ENCODE results near the gene MLLT1.
A peak's percentile ranks its signal among the peaks of the same experiment; 100 is the strongest.

The MLLT1 gene

DNA sequence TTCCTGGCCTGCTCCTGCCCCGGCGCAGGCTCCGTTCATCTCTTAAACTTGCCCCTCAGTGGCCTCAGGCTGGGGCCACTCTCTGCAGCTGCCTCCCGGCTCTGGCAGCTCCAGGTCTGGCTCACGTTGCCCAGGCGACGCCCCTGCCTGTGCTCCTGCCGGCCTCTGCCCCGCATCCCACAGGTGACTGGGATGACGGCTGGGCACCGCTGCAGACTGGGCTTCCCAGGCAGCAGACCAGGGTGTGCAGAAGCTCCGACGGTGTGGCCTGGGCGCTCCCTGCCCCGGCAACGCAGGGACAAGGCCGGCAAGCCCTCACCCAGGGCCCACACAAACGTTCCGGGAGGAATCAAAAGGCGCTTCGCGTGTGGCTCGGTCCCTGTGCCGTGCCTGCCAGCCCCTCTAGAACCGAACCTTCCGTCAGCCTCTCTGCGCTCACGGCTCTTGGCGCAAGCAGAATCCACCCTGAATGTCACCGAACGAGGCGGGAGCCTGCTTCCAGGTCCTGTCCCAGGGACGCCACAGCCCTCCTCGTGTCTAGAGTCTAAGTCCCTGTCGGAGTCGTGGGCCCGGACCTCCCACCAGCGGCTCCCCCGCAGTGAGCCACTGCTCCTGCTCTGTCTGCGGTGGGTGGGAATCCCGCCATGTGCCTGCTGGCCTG is 64.8 kb downstream of the MLLT1 start:
- peaks cover 21 to 88% (median 61%) of the 10 kb centered on the region in 11 experiments for H3K36me3 ChIP-seq
- no peak overlapping the region for H3K27ac ChIP-seq
- no peaks in the 10 kb centered on the region for H3K9me3 ChIP-seq (replicated peaks in 1 of 11)
- H3K4me3 ChIP-seq, result no peak overlapping the region
- no peak overlapping the region for H3K4me2 ChIP-seq
- H3K9ac ChIP-seq, result 0 out of 22 replicates have a peak overlapping the region, but pooled peaks of 1 of the 11 experiments have one; percentile 24
- peaks cover 11 to 69% (median 29%) of the 10 kb centered on the region in 11 experiments; a peak in 21 of 22 replicates for H4K20me1 ChIP-seq
- no peak for TF ChIP-seq Cebpa-rat (IDR thresholded peaks at IDR 0.05)
- peaks cover 14 to 37% (median 35%) of the 10 kb centered on the region in 10 experiments; a peak in 19 of 20 replicates for H3K4me1 ChIP-seq
- no peaks in the 10 kb centered on the region for H3K27me3 ChIP-seq

DNA sequence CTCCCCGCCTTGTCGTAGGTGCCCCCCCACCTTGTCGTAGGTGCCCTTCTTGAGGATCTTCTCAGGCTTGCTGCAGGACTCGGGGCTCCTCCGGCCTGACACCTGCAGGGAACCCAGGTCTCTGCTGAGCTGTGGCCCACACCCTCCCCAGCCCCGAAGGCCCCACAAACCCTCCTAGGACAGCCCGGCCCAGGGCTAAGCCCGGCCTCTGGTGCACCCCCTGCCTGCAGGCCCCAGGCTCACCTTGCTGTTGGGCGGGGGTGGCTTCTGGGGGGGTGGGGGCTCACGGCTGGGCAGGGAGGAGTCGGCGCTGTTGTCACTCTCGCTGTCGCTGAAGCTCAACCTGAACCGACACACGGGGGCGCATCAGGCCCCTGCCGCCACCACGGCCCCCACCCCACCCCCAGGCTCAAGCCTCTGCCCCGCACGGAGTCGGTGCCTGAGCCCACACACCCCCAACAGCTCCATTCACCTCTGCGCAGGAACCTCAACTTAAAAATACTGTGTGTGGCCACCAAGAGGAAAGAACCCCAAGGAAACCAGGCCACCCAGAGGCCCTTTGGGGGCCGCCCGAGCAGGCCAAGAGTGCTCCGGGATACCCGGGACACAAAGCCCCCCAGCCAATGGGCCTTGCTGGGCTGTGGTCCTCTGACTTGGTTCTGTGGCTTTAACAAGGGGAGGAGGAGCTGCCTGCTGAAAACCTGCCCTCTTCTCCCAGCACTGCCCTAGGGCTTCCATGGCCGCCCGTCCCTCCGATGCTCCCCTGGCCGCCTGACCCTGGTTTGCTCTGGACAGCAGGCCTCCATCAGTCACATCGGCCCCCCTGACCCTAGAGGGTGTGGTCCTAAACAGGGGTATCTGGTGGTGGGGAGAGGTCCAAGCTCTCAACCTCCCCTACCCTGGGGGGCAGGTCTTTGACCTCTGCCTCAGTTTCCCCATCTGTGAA is 65.8 kb downstream of the MLLT1 start:
- Histone ChIP-seq H3K4me3 (no peak overlapping the region), H3K4me1 (peaks cover 14 to 37% (median 25%) of the 10 kb centered on the region in 10 experiments; a peak in 19 of 20 replicates), H3K27me3 (no peaks in the 10 kb centered on the region), H3K4me2 (no peak overlapping the region), H3K36me3 (peaks cover 15 to 77% (median 51%) of the 10 kb centered on the region in 11 experiments), H4K20me1 (peaks cover 4 to 58% (median 18%) of the 10 kb centered on the region in 11 experiments; a peak in 20 of 22 replicates), H3K9ac (no peak overlapping the region), H3K9me3 (replicated peaks in 1 of 11) (no peaks in the 10 kb centered on the region), H3K27ac (no peak overlapping the region)
- no peak for TF ChIP-seq Cebpa-rat (IDR thresholded peaks at IDR 0.05)

DNA sequence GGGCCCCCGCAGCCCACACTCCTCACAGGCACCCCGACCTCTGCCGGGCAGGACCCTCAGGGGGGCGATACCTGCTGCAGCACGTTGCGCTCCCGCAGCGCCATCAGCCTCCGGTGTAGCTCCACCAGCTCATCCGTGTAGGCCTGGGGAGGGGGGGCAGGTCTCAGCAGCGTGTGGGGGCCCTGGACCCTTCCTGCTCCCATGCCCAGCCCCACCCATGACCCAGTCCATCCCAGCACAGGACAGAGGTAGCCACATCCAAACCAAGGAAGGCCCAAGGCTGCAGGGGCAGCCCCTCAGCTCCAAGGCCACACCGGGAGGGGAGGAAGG is 66.5 kb downstream of the MLLT1 start:
- Histone ChIP-seq H3K27me3 (no peaks in the 10 kb centered on the region), H3K36me3 (peaks cover 15 to 72% (median 50%) of the 10 kb centered on the region in 11 experiments), H3K9me3 (replicated peaks in 1 of 11) (no peaks in the 10 kb centered on the region), H3K4me3 (no peak overlapping the region), H3K4me1 (peaks cover 11 to 34% (median 21%) of the 10 kb centered on the region in 10 experiments; a peak in 19 of 20 replicates), H3K27ac (no peak overlapping the region), H3K4me2 (no peak overlapping the region), H4K20me1 (peaks cover 0 to 51% (median 12%) of the 10 kb centered on the region in 11 experiments; a peak in 16 of 22 replicates), H3K9ac (no peak overlapping the region)
- no peak for TF ChIP-seq Cebpa-rat (IDR thresholded peaks at IDR 0.05)

DNA sequence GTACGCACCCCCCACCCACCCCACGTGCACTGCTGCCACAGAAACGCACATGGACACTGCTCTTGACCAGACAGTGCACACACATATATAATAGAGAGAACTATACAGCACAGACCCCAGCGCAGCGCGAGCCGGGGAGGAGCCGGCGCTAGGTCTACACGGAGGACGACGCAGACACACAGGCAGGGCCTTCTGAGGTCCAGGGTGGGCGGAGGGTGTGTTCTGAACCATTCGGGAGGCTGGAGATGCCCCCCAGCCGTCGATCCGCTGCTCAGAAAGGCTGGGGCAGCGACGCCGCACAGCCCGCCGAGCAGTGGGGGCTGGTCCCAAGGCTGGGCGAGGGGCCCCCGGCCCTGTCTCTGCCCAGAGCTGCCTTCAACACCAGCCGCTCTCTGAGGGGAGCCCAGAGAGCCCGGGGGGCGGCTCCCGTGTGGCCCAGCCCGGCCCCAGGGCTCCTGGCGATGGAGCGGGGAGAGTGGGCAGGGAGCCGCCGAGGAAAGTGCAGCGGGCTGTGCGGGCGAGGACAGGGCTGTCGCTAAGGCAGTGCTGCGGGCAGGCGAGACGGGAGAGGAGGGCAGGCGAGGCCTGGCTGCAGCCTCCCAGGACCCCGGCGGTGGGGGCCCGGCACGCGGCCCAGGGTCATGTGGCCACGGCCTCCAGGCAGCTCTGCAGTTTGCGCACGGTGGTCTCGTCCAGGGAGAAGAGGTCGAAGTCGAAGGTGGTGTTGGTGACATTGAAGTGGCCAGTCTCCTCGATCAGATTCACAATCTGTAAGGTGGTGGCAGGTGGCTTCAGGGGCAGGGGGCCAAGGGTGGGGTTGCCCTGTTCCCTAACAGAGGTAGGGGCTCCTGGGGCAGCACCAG is 67.1 kb downstream of the MLLT1 start:
- H4K20me1 ChIP-seq, result peaks cover 0 to 45% (median 6%) of the 10 kb centered on the region in 11 experiments; a peak in 13 of 22 replicates

DNA sequence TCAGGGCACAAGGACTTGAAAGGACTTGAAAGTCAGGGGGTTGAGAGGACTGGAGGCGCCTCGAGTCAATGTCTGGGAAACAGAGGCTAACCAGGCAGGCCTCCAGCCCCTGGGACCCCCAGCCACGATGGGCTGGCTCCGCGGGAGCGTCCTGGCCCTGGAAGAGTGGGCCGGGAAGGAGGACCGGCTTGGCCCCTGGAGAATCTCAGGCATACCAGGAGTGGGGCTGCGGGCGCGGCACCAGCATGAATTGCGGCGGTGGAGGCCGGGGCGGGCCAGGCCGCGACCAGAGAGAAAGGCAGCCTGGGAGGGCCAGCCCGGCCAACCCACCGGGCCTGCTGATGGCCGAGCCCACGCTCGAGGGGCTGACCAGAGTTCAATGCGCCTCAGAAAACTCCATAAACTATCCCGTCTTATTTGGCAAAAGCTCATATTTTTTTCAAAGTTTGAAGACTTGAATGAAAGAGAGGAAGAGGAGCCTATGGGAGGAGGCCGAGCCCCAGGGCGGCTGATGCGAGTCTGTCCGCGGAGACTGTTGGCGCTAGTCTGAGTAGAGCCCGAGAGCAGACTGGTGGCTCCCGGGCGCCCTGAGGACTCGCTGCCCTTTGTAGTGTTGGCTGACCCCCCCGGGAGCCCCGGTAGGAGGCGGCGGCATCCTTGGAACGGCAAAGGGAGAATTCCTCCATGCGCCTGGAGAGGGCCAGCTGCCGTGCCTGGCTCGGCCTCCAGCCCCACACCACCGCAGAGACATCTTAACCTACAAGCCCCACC is 68.0 kb downstream of the MLLT1 start:
- Histone ChIP-seq H3K4me1 (peaks cover 11 to 32% (median 21%) of the 10 kb centered on the region in 10 experiments; a peak in 19 of 20 replicates), H3K27me3 (no peaks in the 10 kb centered on the region), H3K9ac (peak overlapping the region in 7 of 11 experiments; percentile 24 to 71 (median 39); a peak in 8 of 22 replicates), H3K9me3 (replicated peaks in 1 of 11) (no peaks in the 10 kb centered on the region), H3K36me3 (peaks cover 8 to 58% (median 45%) of the 10 kb centered on the region in 11 experiments), H3K27ac (peak overlapping the region in 6 of 11 experiments; percentile 54 to 76 (median 64); a peak in 11 of 22 replicates), H3K4me3 (no peak overlapping the region), H4K20me1 (peaks cover 0 to 40% (median 0%) of the 10 kb centered on the region in 11 experiments; a peak in 8 of 22 replicates), H3K4me2 (peak overlapping the region in 8 of 11 experiments; percentile 59 to 86 (median 70); a peak in 16 of 22 replicates)
- no peak for TF ChIP-seq Cebpa-rat (IDR thresholded peaks at IDR 0.05)

More for the DNA sequence above, 67.1 kb downstream of the MLLT1 start:
- H3K4me2 ChIP-seq, result no peak overlapping the region
- H3K27me3 ChIP-seq, result no peaks in the 10 kb centered on the region
- peaks cover 13 to 66% (median 50%) of the 10 kb centered on the region in 11 experiments for H3K36me3 ChIP-seq
- H3K9ac ChIP-seq, result no peak overlapping the region
- no peaks in the 10 kb centered on the region for H3K9me3 ChIP-seq (replicated peaks in 1 of 11)
- no peak for TF ChIP-seq Cebpa-rat (IDR thresholded peaks at IDR 0.05)
- H3K27ac ChIP-seq, result no peak overlapping the region; a peak in 1 of 22 replicates
- no peak overlapping the region for H3K4me3 ChIP-seq
- H3K4me1 ChIP-seq, result peaks cover 11 to 32% (median 21%) of the 10 kb centered on the region in 10 experiments; a peak in 19 of 20 replicates

DNA sequence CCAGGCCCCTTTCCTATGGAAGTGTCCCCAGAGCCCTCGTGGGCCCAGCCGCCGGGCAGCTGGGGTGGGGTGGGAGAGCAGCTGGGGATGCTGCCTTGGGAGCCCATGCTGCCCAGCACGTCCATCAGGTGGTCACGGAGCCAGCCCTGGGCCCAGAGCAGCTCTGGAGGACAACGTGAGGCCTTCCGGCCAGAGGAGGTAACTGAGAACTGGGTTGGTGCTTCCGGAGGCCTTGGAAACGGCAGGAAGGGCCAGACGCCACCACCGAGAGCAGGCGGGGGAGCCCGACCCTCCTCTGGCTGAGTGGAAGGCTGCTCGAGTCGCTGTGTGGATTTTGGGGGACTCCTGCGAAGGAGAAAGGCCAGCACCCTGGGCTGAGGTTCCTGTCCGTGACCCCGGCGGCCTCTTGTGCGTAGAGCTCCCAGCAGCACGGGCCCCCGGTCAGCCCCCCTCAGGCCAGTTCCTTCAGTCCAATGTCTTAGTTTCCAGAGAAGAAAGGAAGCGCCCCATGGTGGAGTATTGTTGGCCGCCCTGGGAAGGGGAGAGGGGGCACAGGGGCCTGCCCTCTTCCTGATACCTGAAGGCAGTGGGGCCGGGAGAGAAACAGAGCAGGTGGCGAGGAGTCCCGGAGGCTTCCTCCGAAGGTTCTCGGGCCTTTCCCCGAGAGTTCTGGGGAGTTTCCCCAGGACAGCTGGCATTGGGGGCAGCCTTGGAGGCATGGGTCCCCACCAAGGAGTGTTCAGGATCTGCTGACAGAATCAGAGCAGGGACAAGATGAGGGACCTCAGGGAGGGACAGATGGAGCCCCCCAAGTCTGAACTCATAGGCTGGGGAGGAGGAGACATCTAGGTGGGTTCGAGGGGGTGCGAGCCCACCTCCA is 68.8 kb downstream of the MLLT1 start:
- Histone ChIP-seq H3K9ac (peak overlapping the region in 10 of 11 experiments; percentile 26 to 71 (median 48); a peak in 14 of 22 replicates), H3K4me2 (peak overlapping the region; percentile 9 to 86 (median 69); a peak in 20 of 22 replicates), H3K9me3 (replicated peaks in 1 of 11) (no peaks in the 10 kb centered on the region), H3K4me3 (0 out of 20 replicates have a peak overlapping the region, but pooled peaks of 1 of the 10 experiments have one; percentile 4), H4K20me1 (peaks cover 0 to 31% (median 0%) of the 10 kb centered on the region in 11 experiments; a peak in 8 of 22 replicates), H3K27ac (peak overlapping the region in 8 of 11 experiments; percentile 38 to 76 (median 62); a peak in 16 of 22 replicates), H3K27me3 (no peaks in the 10 kb centered on the region), H3K36me3 (peaks cover 4 to 50% (median 44%) of the 10 kb centered on the region in 11 experiments), H3K4me1 (peaks cover 11 to 32% (median 21%) of the 10 kb centered on the region in 10 experiments; a peak in 19 of 20 replicates)
- TF ChIP-seq Cebpa-rat (IDR thresholded peaks at IDR 0.05), result no peak

Data from BLaER1 treated with 17β-estradiol and CSF1 and Interleukin-3, amounts not matched to agents 10 nM and 100 nM (cell line).